LoVo (cell line): ENCODE data around the gene CDR2.
A peak's percentile ranks its signal among the peaks of the same experiment; 100 is the strongest.
"Not testable (repeated sequence)": the region's sequence is repeated elsewhere in the genome, so short reads cannot be mapped to it uniquely, and the experiment has no call there.

ENCODE experiments used
- DNase-seq: peaks from one replicate; pipeline ENCODE4 v3.0.0-alpha.2; 2016; ENCODE audit warnings: low spot score

CDR2 gene

DNA sequence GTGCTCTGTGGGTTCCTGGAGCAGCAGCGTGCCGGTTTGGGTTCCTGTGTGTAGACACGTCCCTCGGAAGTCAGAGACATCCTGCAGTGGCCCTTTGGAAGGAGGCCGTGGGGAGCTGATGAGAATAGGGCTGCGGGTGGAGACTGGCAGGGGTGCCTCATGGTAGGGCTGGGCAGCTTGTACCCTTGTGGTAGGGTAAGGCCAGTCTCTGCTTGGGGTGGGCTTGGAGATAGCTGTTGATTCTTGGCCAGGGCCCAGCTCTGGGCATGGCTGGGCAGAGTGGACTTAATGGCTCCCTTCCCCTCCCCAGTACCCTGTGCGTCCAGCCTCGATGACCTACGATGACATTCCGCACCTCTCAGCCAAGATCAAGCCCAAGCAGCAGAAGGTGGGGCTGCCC is 66.6 kb downstream of the CDR2 start:
- DNase-seq, result no peak

DNA sequence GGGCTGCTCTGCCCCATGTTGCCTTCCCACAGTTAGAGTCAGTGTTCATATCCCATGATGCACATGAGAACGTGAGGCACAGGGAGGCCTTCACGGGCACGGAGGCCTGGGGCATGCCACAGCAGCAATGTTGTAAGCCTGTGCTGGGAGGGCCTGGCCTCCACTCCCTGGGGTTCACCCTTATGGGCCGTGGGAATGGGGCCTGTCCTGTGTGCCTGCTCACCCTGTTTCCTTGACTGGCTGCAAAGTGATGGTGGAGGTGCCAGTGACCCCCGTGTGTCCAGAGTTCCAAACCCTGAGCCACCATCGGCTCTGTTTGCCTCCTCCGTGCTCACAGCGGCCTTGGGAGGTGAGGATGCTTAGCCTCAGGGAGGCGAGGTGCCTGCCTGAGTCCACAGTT is 67.6 kb downstream of the CDR2 start:
- DNase-seq, result no peak

DNA sequence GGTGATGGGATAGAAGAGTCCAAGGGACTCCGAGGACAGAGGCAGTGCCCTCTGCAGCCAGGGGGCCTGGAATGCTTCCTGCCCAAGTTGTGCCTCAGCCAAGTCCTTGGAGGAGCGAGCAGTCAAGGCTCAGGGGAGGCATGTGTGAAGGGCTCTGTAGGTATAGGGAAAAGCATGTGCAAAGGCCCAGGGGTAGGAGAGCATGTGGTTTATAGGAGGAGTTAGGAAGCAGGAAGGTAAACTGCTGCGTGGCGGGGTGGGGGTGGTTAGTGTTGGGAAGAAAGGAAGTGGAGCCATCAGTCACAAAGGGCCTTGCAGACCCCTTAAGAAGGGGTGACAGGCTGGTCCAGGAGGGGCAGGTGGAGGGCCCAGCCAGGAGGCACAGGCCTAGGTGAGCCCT is 70.0 kb downstream of the CDR2 start:
- no peak for DNase-seq

- no peak for DNase-seq
Measured at GRCh38 chr16:22302776-22303363, 71.5 kb downstream of the CDR2 start.

- not testable (repeated sequence) for DNase-seq
Measured at GRCh38 chr16:22301423-22301822, 73.0 kb downstream of the CDR2 start.

- DNase-seq, result peak; percentile 24
Measured at GRCh38 chr16:22300427-22301071, 73.9 kb downstream of the CDR2 start.

DNA sequence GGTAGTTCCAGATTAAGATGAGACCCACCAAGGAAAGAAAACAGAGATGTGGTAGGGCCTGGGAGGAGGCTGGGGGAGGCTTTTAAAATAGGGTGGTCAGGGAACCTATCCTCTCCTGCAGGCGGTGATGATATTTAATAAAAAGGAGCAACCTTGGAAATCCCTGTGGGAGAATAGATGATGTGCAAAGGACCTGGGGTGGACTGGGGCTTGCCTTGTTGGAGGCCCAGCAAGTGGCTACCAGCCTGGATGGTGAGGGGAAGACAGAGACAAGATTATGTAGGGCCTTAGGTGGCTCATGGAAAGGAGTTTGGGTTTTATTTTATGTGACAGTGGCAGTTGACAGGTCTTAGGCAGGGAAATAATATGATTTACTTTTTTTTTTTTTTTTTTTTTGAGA is 75.4 kb downstream of the CDR2 start:
- no peak for DNase-seq

DNA sequence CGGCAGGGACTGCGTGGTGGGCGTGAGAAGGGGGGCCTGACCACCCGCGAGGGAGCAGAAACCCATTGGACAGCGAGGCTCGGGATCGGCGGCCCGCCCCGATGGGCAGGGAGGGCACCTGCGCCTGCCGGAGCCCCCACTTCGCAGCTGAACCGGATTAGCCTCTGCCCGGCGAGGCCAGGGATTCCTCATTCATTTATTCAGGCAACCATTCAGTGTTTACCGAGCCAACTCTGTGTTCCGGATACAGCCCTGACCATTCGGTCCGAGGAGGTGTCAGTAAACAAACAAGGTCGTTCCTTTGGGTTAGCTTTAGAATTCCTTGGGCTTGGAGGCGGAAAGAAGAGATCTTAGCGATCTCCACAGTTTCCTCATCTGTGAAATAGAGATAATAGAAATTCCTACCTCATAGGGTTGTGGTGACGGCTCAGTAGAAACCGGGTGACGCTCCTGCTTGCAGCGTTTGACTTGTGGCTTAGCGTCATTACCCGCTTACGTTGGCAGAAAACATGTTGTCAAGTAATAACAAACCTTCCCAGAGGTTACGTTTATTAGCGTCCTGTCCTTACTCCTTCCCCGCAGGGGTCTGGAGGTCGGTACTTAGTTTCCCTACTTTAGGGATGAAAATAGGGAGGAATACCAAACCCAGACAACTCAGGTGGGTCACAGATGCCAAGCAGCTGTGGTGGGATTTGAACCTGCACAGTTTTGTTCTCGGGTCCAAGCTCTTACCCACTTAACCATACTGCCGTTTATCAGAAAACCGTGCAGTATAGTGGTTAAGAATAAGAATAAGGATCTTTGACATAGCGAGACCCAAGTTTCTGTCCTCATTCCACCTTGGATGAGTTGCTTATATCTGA is 76.3 kb downstream of the CDR2 start:
- DNase-seq, result peak; percentile 68

DNA sequence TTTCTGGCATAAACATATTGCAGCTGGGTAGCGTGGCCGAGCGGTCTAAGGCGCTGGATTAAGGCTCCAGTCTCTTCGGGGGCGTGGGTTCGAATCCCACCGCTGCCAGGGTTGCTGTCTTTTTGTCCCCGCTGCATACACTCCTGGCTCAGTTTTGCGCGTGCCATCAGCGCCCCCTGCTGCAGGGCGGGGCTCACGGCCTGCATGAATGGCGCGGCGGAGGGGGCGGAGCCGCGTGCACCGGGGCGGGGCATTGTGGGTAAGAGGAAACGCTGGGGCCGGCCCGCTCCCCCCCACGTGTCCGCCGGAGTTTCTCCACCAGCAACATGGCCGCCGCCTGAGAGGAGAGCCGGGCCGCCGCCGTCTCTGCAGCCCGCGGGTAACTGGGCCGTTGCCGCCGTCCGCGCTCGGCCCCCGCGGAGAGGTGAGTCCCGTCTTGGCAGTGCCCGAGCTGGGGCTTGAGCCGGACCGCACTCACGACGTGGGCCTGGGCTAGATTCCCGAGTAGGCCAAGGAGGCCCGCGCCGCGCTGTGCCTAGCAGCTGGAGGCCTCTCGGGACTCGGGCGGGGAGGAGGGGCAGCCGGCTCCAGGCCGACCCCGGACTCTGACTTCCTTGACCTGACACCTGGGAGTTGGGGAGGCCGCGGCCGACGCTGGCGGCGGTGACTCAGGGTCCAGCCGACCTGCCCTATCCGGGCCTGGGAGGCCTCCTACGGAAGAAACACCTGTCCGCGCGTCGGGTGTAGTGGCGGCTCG is 77.1 kb downstream of the CDR2 start, which contains the start of gene POLR3E:
Gene POLR3E (plus strand): TSS at position 296 of the 757 bp plus-strand sequence. CDS start 5,560 bp downstream, outside the sequence.
- DNase-seq, result peak; percentile 96

DNA sequence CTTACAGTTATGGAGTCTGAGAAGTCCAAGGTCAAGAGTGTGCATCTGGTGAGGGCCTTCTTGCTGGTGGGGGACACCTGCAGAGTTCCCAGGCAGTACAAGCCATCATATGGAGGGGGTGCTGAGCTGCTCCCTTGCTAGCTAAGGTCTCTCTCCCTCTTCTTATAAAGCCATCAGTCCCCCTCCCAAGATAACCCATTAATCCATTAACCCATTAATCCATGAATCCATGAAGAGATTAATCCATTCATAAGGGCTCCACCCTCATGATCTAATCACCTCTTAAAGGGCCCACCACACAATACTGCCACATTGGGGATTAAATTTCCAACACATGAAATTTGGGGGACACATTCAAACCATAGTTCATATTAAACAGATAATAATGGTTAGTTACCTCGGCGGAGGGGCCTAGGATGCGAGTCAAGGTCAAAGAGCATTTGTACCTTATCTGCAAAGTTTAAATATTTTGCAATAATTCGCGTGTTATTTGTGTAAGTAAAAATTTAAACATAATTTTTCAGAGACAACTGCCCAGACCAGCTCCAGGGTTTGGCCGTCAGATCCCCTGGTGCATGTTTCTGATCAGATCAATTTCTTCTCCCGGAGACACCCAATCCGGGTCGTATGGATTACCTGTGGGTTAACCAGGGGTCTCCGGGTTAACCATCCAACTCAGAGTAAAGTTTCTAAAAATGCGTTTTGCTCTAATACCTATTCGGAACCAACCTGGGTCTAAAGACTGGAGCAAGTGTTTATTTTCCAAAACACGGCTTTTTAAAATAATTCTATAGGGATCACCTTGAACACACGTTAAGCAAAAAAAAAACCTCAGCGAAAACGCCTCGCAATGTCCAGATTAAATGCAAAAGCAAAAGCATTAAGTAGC is 78.0 kb downstream of the CDR2 start:
- DNase-seq, result peak; percentile 2
